Measurements from ENCODE around the gene CAMSAP1. TPM values are rescaled to one million over a fixed set of nuclear protein-coding genes. Genes with fewer than 3 reads are reported as not detected.

Gene CAMSAP1
- total RNA-seq, 1 experiment from 2014 or later, result 16.6 TPM

- Histone ChIP-seq H3K36me3 (peaks cover 7% of the 10 kb centered on the region; the same call in 1 of the 2 replicates), H3K4me1 (replicated peaks) (peaks cover 13% of the 10 kb centered on the region), H3K4me3 (no peak overlapping the region), H3K9me3 (replicated peaks) (no peaks in the 10 kb centered on the region), H3K27me3 (replicated peaks) (no peaks in the 10 kb centered on the region), H3K27ac (no peak overlapping the region)
- DNase-seq (ENCODE audit: low read depth in 1 of 2, low spot score in 2 of 2), result no peak
Measured at GRCh38 chr9:135882011-135882410, 25.3 kb downstream of the CAMSAP1 start.

DNA sequence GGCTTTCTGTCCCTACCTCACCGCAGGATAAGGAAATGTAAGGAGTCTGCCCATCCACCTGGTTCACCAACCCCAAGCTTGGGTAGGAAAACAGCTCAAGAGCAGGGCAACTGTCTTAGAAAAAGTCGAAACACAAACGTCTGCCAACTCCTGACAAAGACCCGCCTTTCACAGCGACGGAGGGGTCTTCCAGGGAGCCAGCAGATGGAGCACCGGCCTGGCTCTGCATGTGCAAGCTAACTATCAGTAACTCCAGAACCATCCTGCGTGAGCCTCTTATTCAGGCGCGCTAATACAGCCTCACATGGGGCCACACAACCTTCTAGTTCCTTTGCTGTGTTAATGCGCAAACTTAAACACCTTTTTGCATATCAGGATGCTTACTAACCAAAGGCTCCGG lies 26.9 kb downstream of the CAMSAP1 start:
- H3K27me3 ChIP-seq (replicated peaks), result no peaks in the 10 kb centered on the region
- no peak overlapping the region for H3K4me3 ChIP-seq
- DNase-seq (ENCODE audit: low read depth in 1 of 2, low spot score in 2 of 2), result no peak
- no peaks in the 10 kb centered on the region for H3K9me3 ChIP-seq (replicated peaks)
- H3K4me1 ChIP-seq (replicated peaks), result peaks cover 13% of the 10 kb centered on the region
- peaks cover 7% of the 10 kb centered on the region; the same call in 1 of the 2 replicates for H3K36me3 ChIP-seq
- H3K27ac ChIP-seq, result no peak overlapping the region

GRCh38 chr9:135879619-135880018 lies 27.7 kb downstream of the CAMSAP1 start:
- Histone ChIP-seq H3K4me1 (replicated peaks) (peaks cover 6% of the 10 kb centered on the region), H3K27ac (no peak overlapping the region)

GRCh38 chr9:135879237-135879601 lies 28.1 kb downstream of the CAMSAP1 start:
- no peak for DNase-seq (ENCODE audit: low read depth in 1 of 2, low spot score in 2 of 2)
- H3K9me3 ChIP-seq (replicated peaks), result no peaks in the 10 kb centered on the region
- H3K4me3 ChIP-seq, result no peak overlapping the region
- H3K36me3 ChIP-seq, result peaks cover 7% of the 10 kb centered on the region; the same call in 1 of the 2 replicates
- H3K27me3 ChIP-seq (replicated peaks), result no peaks in the 10 kb centered on the region
- H3K4me1 ChIP-seq (replicated peaks), result peaks cover 2% of the 10 kb centered on the region
- no peak overlapping the region for H3K27ac ChIP-seq

More at GRCh38 chr9:135879619-135880018, 27.7 kb downstream of the CAMSAP1 start:
- Histone ChIP-seq H3K27me3 (replicated peaks) (no peaks in the 10 kb centered on the region), H3K9me3 (replicated peaks) (no peaks in the 10 kb centered on the region), H3K4me3 (no peak overlapping the region), H3K36me3 (peaks cover 7% of the 10 kb centered on the region; the same call in 1 of the 2 replicates)
- DNase-seq (ENCODE audit: low read depth in 1 of 2, low spot score in 2 of 2), result no peak

DNA sequence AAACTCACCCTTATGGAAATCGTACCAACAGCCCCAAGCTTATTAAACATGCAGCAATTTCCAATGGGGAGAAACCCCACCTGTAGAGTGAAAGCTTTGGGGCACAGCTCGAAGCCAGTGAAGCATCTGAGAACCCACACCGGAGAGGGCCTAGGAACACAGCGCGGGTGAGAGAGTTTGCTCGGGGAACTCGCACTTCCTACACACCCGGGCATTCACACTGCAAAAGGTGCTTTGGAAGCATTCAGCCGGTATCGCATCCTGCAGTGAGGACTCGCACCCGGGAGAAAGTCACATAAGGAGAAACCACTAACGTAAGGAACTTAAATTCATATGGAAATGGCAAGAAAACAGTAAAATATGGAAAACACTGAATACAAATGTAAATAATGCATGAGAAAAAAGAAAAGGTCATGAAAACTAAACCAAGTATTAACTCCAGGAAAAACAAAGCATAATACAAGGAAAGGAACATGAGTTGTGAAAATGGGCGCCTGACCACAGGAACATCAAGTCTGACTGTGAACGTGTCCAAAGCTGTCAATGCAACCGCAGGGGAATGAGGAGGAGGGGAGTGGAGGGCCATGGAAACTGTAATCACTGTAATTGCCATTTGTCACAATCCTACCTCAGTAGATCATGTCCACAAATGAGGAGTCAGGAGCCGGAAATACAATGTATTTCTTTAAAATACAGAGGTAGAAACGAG lies 28.7 kb downstream of the CAMSAP1 start:
- peaks cover 7% of the 10 kb centered on the region; the same call in 1 of the 2 replicates for H3K36me3 ChIP-seq
- no peak overlapping the region for H3K4me3 ChIP-seq
- no peak overlapping the region for H3K27ac ChIP-seq
- H3K9me3 ChIP-seq (replicated peaks), result no peaks in the 10 kb centered on the region
- no peaks in the 10 kb centered on the region for H3K27me3 ChIP-seq (replicated peaks)
- H3K4me1 ChIP-seq (replicated peaks), result no peaks in the 10 kb centered on the region
- no peak for DNase-seq (ENCODE audit: low read depth in 1 of 2, low spot score in 2 of 2)

GRCh38 chr9:135877791-135878527 lies 29.4 kb downstream of the CAMSAP1 start:
- no peaks in the 10 kb centered on the region for H3K9me3 ChIP-seq (replicated peaks)
- no peaks in the 10 kb centered on the region for H3K27me3 ChIP-seq (replicated peaks)
- DNase-seq (ENCODE audit: low read depth in 1 of 2, low spot score in 2 of 2), result no peak
- H3K4me3 ChIP-seq, result no peak overlapping the region
- peaks cover 7% of the 10 kb centered on the region; the same call in 1 of the 2 replicates for H3K36me3 ChIP-seq
- no peaks in the 10 kb centered on the region for H3K4me1 ChIP-seq (replicated peaks)
- no peak overlapping the region for H3K27ac ChIP-seq

- DNase-seq (ENCODE audit: low read depth in 1 of 2, low spot score in 2 of 2), result no peak
Measured at GRCh38 chr9:135876936-135877335, 30.4 kb downstream of the CAMSAP1 start.

DNA sequence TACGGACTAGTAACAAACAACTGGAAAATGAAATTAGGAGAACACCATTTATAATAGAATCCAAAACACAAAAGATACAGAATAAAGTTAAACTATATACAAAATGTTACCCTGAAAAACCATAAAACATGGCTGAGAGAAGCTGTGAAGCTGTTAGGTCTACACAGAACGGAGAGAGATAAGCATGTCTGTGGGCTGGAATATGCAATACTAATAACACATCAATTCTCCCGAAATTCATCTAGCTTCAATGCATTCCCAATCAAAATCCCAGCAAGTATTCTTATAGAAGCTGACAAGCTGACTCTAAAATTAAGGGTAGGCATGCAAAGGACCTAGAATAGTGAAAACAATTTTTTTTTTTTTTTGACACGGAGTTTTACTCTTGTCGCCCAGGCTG lies 32.5 kb downstream of the CAMSAP1 start:
- H3K36me3 ChIP-seq, result no peaks in the 10 kb centered on the region
- no peak overlapping the region for H3K4me3 ChIP-seq
- H3K27me3 ChIP-seq (replicated peaks), result no peaks in the 10 kb centered on the region
- no peaks in the 10 kb centered on the region for H3K4me1 ChIP-seq (replicated peaks)
- H3K9me3 ChIP-seq (replicated peaks), result no peaks in the 10 kb centered on the region
- H3K27ac ChIP-seq, result no peak overlapping the region
- no peak for DNase-seq (ENCODE audit: low read depth in 1 of 2, low spot score in 2 of 2)

More at GRCh38 chr9:135876936-135877335, 30.4 kb downstream of the CAMSAP1 start:
- Histone ChIP-seq H3K27me3 (replicated peaks) (no peaks in the 10 kb centered on the region), H3K4me1 (replicated peaks) (no peaks in the 10 kb centered on the region), H3K36me3 (peaks cover 7% of the 10 kb centered on the region; the same call in 1 of the 2 replicates), H3K4me3 (no peak overlapping the region), H3K27ac (no peak overlapping the region), H3K9me3 (replicated peaks) (no peaks in the 10 kb centered on the region)

DNA sequence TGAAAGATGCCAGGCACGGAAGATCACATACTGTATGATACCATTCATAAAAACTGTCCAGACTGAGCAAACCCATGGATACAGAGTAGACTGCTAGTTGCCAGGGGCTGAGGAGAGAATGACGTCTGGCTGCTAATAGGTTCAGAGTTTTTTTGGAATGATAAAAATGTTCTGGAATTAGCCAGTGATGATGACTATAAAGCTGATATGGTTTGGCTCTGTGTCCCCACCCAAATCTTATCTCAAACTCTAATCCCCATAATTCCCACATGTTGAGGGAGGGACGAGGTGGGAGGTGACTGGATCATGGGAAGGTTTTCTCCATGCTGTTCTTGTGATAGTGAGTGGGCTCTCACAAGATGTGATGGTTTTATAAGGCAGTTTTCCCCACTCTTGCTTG lies 37.4 kb downstream of the CAMSAP1 start:
- Histone ChIP-seq H3K27ac (no peak overlapping the region), H3K9me3 (replicated peaks) (no peaks in the 10 kb centered on the region), H3K4me1 (replicated peaks) (no peaks in the 10 kb centered on the region), H3K36me3 (no peaks in the 10 kb centered on the region; the same call in 1 of the 2 replicates), H3K4me3 (no peak overlapping the region), H3K27me3 (replicated peaks) (no peaks in the 10 kb centered on the region)
- no peak for DNase-seq (ENCODE audit: low read depth in 1 of 2, low spot score in 2 of 2)

GRCh38 chr9:135865531-135865930 lies 41.8 kb downstream of the CAMSAP1 start:
- no peak for DNase-seq (ENCODE audit: low read depth in 1 of 2, low spot score in 2 of 2)
- H3K27ac ChIP-seq, result no peak overlapping the region
- no peaks in the 10 kb centered on the region for H3K9me3 ChIP-seq (replicated peaks)
- H3K36me3 ChIP-seq, result no peaks in the 10 kb centered on the region; the same call in 1 of the 2 replicates
- no peak overlapping the region for H3K4me3 ChIP-seq
- H3K27me3 ChIP-seq (replicated peaks), result no peaks in the 10 kb centered on the region
- no peaks in the 10 kb centered on the region for H3K4me1 ChIP-seq (replicated peaks)

- Histone ChIP-seq H3K27ac (no peak overlapping the region), H3K4me1 (replicated peaks) (no peaks in the 10 kb centered on the region), H3K9me3 (replicated peaks) (no peaks in the 10 kb centered on the region), H3K36me3 (no peaks in the 10 kb centered on the region; the same call in 1 of the 2 replicates), H3K4me3 (no peak overlapping the region), H3K27me3 (replicated peaks) (no peaks in the 10 kb centered on the region)
- peak; percentile 35 to 58 for DNase-seq (ENCODE audit: low read depth in 1 of 2, low spot score in 2 of 2)
Measured at GRCh38 chr9:135864447-135865049, 42.8 kb downstream of the CAMSAP1 start.

DNA sequence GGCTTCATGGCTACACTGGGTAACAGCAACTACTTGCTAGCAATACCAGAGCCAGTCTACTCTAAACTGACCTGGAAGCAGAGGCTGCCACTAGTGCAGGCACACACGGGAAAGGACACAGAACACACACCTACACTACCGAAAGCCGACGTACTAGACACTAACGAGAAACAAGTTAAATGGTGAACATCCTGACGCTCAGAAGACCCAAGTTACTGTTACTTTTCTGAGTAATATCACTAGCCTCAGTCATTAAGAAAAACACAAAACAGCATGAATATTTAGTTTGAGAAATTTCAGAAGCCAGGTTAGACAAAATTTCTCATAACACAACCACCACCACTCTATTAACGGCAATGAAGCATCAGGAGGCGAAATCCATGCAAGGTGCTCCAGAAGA lies 44.5 kb downstream of the CAMSAP1 start:
- H3K27me3 ChIP-seq (replicated peaks), result no peaks in the 10 kb centered on the region
- H3K4me3 ChIP-seq, result no peak overlapping the region
- H3K36me3 ChIP-seq, result no peaks in the 10 kb centered on the region; the same call in 1 of the 2 replicates
- no peak overlapping the region for H3K27ac ChIP-seq
- no peaks in the 10 kb centered on the region for H3K4me1 ChIP-seq (replicated peaks)
- no peaks in the 10 kb centered on the region for H3K9me3 ChIP-seq (replicated peaks)
- no peak for DNase-seq (ENCODE audit: low read depth in 1 of 2, low spot score in 2 of 2)

DNA sequence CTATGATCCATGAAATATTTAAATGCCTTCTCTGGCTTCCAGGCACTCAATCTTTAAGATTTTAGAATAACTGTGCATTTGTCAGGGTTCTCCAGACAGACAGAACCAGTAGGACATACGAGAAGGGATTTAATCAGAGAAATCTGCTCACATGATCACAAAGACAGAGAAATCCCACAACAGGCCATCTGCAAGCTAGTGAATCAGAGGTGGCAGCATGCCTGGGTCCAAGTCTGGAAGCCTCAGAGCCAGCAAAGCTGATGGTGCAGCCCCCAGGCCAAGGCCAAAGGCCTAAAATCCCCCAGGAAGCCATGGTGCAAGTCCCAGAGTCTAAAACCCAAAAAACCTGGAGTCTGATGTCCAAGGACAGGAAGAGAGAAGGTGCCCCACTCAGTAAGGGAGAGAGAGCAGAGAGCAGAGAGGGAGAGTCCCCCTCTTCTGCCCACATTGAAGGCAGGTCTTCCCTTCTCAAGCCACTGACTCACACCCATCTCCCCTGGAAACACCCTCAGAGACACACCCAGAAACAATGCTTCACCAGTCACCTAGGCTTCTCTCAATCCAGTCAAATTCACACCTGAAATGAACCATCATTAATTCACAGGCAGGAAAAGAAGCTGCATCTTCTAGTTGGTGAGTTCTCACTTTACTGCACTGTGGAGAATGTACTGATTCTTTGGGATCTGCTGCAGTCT lies 48.7 kb downstream of the CAMSAP1 start:
- Histone ChIP-seq H3K4me3 (no peak overlapping the region), H3K9me3 (replicated peaks) (no peaks in the 10 kb centered on the region), H3K27me3 (replicated peaks) (no peaks in the 10 kb centered on the region), H3K4me1 (replicated peaks) (no peaks in the 10 kb centered on the region), H3K27ac (no peak overlapping the region), H3K36me3 (peaks cover 5% of the 10 kb centered on the region; the same call in 1 of the 2 replicates)
- DNase-seq (ENCODE audit: low read depth in 1 of 2, low spot score in 2 of 2), result no peak

All from SJSA1 (cell line).